Activated naive CD8-positive, alpha-beta T cell treated with anti-CD3 and anti-CD28 coated beads for 36 hours (primary cell): ENCODE results near the gene KLF1. TPM values are rescaled to one million over a fixed set of nuclear protein-coding genes. Genes with fewer than 3 reads are reported as not detected.
A peak's percentile ranks its signal among the peaks of the same experiment; 100 is the strongest.

ENCODE experiments used
- DNase-seq: peaks from one replicate; pipeline ENCODE4 v3.0.0; 2021
- H3K27ac Mint-ChIP-seq: one replicate; pipeline ENCODE4 v1.8.0; 2022; ENCODE audit warnings: mild to moderate bottlenecking, moderate library complexity, mixed read lengths
- H3K27me3 Mint-ChIP-seq: one replicate; pipeline ENCODE4 v1.8.0; 2022; ENCODE audit warnings: mild to moderate bottlenecking, mixed read lengths
- H3K36me3 Mint-ChIP-seq: one replicate; pipeline ENCODE4 v1.8.0; 2021; ENCODE audit warnings: mild to moderate bottlenecking, mixed read lengths
- H3K4me1 Mint-ChIP-seq: one replicate; pipeline ENCODE4 v1.8.0; 2021; ENCODE audit warnings: mixed read lengths
- H3K4me3 Mint-ChIP-seq: one replicate; pipeline ENCODE4 v1.8.0; 2022; ENCODE audit warnings: mild to moderate bottlenecking, moderate library complexity, mixed read lengths
- H3K9me3 Mint-ChIP-seq: one replicate; pipeline ENCODE4 v1.8.0; 2022; ENCODE audit warnings: mixed read lengths
- total RNA-seq, 2 experiments: library from RNA; stranded (reverse); gene quantifications; one replicate each; pipeline ENCODE4 v1.2.3, GENCODE V29; 2021

KLF1 gene
- total RNA-seq, 2 experiments from 2014 or later, result 0.34 to 0.39 TPM

DNA sequence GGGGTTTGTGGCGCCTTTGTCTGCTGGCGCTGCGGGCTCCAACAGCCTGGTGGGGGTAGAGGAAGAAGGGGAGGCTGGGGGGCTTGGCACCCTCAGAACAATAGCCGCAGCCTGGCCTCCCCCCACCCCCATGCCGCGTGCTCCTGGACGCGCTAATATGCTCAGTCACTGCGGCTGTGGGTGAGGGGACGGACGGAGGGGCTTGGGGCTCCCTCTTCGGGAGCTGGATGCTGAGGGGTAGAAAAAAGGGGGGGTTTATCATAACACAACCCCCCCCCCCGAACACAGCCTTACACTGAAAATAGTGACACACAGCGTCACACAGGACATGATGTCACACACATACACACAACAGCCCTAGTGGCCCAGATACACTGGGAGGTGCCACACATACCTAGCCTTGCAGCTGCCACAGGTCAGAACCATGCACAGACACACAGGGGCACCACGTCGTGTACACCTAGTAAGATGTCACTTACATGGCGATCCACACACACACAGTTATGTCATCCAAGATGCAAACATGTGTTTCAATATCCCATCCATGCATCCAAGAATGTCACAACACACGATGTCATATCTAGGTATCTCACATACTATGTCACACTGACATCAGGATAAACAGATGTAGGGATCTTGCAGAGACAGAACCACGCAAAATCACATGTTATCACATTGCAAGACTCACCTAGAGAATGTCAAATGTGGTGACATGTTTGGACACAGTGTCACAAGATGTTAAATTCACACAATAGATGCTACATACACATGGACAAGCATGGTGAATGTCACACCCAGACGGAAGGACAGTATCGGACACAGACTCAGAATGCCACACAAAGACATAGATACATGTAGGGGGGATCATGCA lies 47.9 kb downstream of the KLF1 start:
- no peak overlapping the region for H3K27ac Mint-ChIP-seq
- no peaks in the 10 kb centered on the region for H3K9me3 Mint-ChIP-seq
- peak overlapping the region; percentile 52 for H3K4me3 Mint-ChIP-seq
- peaks cover 92% of the 10 kb centered on the region for H3K27me3 Mint-ChIP-seq
- H3K36me3 Mint-ChIP-seq, result no peaks in the 10 kb centered on the region
- H3K4me1 Mint-ChIP-seq, result peaks cover 23% of the 10 kb centered on the region
- DNase-seq, result no peak

DNA sequence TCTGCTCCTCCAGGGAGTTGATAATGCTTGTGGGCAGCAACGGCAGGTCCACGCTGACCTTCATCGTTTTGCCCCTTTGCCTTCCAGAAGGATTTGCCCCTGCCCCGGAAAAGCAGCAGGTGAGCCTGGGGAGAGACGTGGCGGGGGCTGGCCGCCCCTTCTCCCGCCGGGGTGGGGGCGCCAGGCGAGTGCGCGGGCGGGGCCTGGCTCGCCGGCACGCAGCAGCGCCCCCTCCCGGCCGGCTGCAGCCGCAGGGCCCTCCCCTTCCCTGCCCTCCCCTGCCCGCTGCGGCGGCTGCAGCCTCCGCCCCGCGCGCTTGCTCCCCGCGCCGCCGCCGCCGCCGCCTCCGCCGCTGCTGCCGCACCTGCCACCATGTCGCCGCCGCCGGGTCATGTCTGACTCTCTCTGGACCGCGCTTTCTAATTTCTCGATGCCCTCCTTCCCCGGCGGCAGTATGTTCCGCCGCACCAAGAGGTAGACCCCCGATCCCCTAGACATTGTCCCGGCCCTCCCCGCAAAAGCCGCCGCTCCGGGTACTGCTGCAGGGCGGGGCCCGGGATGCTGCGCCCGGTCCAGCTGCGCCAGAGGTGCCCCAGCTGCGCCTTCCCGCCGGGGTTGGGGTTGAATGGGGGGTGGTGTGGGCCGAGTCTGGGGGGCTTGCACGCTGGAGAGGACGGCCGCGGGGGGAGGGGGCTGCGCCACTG lies 48.7 kb downstream of the KLF1 start, which contains the start of gene MAST1:
Gene MAST1 (plus strand): TSS at position 334 of the 704 bp plus-strand sequence. CDS start 58 bp downstream, at position 392.
- H3K9me3 Mint-ChIP-seq, result no peaks in the 10 kb centered on the region
- no peaks in the 10 kb centered on the region for H3K36me3 Mint-ChIP-seq
- peak; percentile 72 for DNase-seq
- no peak within 1 kb of the TSS for H3K27ac Mint-ChIP-seq
- peaks cover 85% of the 10 kb centered on the region for H3K27me3 Mint-ChIP-seq
- peak within 1 kb of the TSS; percentile 52 for H3K4me3 Mint-ChIP-seq
- H3K4me1 Mint-ChIP-seq, result peaks cover 23% of the 10 kb centered on the region

DNA sequence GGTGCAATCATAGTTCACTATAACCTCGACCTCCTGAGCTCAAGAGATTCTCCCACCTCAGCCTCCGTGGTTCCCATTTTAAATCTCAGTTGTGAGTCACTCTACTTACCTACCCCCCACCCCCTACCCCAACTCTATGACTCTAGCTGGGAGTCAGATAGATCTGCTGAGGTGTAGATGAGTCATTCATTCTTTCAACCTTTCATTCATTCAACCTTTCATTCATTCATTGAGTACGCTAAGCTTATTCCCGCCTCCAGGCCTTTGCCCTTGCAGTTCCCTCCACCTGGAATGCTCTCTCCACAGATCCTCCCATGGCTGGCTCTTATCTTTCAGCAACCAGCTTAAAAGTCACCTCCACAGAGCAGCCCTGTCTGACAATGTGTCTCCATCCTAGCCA lies 49.8 kb downstream of the KLF1 start:
- Mint-ChIP-seq H3K4me1 (peaks cover 29% of the 10 kb centered on the region), H3K27me3 (peaks cover 90% of the 10 kb centered on the region), H3K27ac (no peak overlapping the region), H3K4me3 (no peak overlapping the region), H3K36me3 (no peaks in the 10 kb centered on the region), H3K9me3 (no peaks in the 10 kb centered on the region)
- no peak for DNase-seq

DNA sequence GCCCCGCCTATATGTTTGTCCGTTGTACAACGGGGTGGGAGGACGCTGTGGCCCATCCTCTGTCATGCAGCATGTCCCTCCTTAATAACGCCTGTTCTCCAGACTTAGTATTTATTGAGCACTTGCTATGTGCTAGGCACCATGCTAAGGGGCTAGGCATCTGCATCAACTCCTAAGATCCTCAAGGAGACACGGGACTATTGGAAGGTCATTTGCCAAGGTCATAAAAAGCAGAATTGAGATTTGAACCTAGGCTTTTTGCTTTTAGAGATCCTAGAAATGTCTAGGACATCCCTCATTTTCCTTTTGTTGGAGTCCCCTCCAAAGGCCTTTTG lies 50.5 kb downstream of the KLF1 start:
- Mint-ChIP-seq H3K36me3 (no peaks in the 10 kb centered on the region), H3K4me3 (no peak overlapping the region), H3K27me3 (peaks cover 91% of the 10 kb centered on the region), H3K9me3 (no peaks in the 10 kb centered on the region), H3K4me1 (peaks cover 28% of the 10 kb centered on the region), H3K27ac (no peak overlapping the region)
- DNase-seq, result no peak

DNA sequence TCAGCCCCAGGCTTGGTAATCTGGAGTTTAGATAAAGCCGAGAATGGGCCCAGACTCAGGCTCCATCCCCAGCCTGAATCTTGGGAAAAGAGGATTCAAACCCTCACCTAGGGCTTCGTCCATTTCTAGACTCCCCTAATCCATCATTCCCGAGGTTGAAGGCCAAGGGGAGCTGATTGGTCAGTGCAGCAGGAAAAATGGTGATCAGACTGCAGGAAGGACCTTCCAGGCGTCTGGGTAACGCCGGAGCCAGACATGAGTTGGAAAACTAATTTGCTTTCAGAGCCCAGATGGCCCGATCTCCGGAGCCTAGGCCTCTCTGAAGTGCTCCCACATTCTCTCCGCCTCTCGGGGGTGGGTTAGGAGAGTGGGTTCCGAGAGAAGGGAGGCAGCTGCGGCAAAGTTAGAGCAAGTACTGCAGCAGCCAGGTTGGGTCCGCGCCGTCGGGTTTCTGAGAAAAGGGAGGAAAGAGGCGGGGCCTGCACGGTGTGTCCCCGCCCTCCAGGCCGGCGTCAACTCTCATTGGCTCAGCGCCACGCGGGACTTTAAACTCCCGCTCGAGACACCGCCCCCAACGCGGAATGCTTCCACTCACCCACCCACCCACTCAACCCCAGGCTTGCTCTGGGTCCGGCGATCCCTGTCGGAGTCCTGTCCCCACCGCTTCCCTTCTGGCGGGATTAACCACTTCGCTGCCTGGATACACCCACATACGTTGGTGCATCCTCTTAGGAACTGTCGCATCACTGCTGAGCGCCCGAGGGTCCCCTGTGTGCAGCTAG lies 51.8 kb downstream of the KLF1 start:
- no peaks in the 10 kb centered on the region for H3K36me3 Mint-ChIP-seq
- DNase-seq, result peak; percentile 32
- H3K4me1 Mint-ChIP-seq, result peaks cover 19% of the 10 kb centered on the region
- no peaks in the 10 kb centered on the region for H3K9me3 Mint-ChIP-seq
- H3K27ac Mint-ChIP-seq, result no peak overlapping the region
- H3K27me3 Mint-ChIP-seq, result peaks cover 91% of the 10 kb centered on the region
- no peak overlapping the region for H3K4me3 Mint-ChIP-seq

DNA sequence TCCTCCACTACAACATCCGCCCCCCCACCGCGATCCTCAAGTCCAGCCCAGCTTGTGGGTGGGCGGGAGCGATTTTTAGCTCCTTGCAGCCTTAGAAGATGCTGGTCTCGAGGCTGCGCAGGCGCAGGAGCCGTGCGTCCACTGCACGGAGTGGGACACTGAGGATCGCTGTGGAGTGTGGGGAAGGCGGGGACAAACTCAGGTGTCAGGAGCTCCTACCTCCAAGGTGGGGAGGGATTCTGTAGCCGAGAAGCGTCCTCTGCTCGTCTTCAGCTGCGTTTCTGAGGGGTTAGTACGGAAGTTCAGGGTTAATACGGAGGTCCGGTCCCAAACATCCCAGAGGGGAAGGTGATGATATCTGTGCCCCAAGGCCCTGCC lies 52.4 kb downstream of the KLF1 start, which contains the start of gene RTBDN:
Gene RTBDN (minus strand): TSS at position 14 of the 378 bp plus-strand sequence. CDS start 4,600 bp downstream, outside the sequence.
- Mint-ChIP-seq H3K27ac (no peak within 1 kb of the TSS), H3K27me3 (peaks cover 91% of the 10 kb centered on the region), H3K4me3 (peak within 1 kb of the TSS; percentile 58), H3K36me3 (no peaks in the 10 kb centered on the region), H3K9me3 (no peaks in the 10 kb centered on the region), H3K4me1 (peaks cover 19% of the 10 kb centered on the region)
- DNase-seq, result no peak

Other genes with a start within 250 kb of the KLF1 start
- 100 to 1,000 TPM; 111 to 122 TPM for gene MAN2B1, start 220.5 kb downstream of the KLF1 start, total RNA-seq
- gene WDR83, start 220.4 kb downstream of the KLF1 start, total RNA-seq, result 10 to 100 TPM; 25.7 to 26.8 TPM
- gene DHPS, start 205.3 kb downstream of the KLF1 start, total RNA-seq, result 10 to 100 TPM; 92.9 to 99.9 TPM
- gene GNG14, start 199.2 kb downstream of the KLF1 start, total RNA-seq, result not detected
- 10 to 100 TPM; 13.1 to 13.4 TPM for gene FBXW9, start 190.6 kb downstream of the KLF1 start, total RNA-seq
- gene TNPO2, start 163.3 kb downstream of the KLF1 start, total RNA-seq, result 100 to 1,000 TPM; 125 to 134 TPM
- 100 to 1,000 TPM; 223 to 230 TPM for gene TRIR, start 152.5 kb downstream of the KLF1 start, total RNA-seq
- gene GET3, start 149.7 kb downstream of the KLF1 start, total RNA-seq, result 10 to 100 TPM; 78.3 to 80.2 TPM
- gene BEST2, start 135.4 kb downstream of the KLF1 start, total RNA-seq, result not detected
- gene HOOK2, start 111.6 kb downstream of the KLF1 start, total RNA-seq, result 10 to 100 TPM; 13.0 to 13.8 TPM
- gene JUNB, start 95.7 kb downstream of the KLF1 start, total RNA-seq, result 100 to 1,000 TPM; 171 to 175 TPM
- gene PRDX2, start 85.4 kb downstream of the KLF1 start, total RNA-seq, result 100 to 1,000 TPM; 238 to 241 TPM
- gene THSD8, start 85.1 kb downstream of the KLF1 start, total RNA-seq, result 10 to 100 TPM; 25.3 to 30.5 TPM
- gene RNASEH2A, start 80.6 kb downstream of the KLF1 start, total RNA-seq, result 10 to 100 TPM; 46.1 to 55.5 TPM
- not detected for gene RTBDN, start 52.6 kb downstream of the KLF1 start, total RNA-seq
- gene MAST1, start 48.7 kb downstream of the KLF1 start, total RNA-seq, result 1 to 10 TPM; 1.2 to 2.0 TPM
- 10 to 100 TPM; 21.5 to 22.2 TPM for gene DNASE2, start 5.8 kb downstream of the KLF1 start, total RNA-seq
- 10 to 100 TPM; 41.2 to 42.5 TPM for gene GCDH, start 4.0 kb upstream of the KLF1 start, total RNA-seq
- gene SYCE2, start 32.1 kb upstream of the KLF1 start, total RNA-seq, result 1 to 10 TPM; 1.8 to 2.7 TPM
- 100 to 1,000 TPM; 166 to 167 TPM for gene FARSA, start 46.5 kb upstream of the KLF1 start, total RNA-seq
- gene CALR, start 51.4 kb upstream of the KLF1 start, total RNA-seq, result 100 to 1,000 TPM; 673 to 688 TPM
- gene RAD23A, start 58.7 kb upstream of the KLF1 start, total RNA-seq, result 100 to 1,000 TPM; 176 to 181 TPM
- gene GADD45GIP1, start 70.0 kb upstream of the KLF1 start, total RNA-seq, result 10 to 100 TPM; 37.1 to 37.8 TPM
- gene DAND5, start 82.4 kb upstream of the KLF1 start, total RNA-seq, result not detected
- 1 to 10 TPM; 6.3 to 8.7 TPM for gene NFIX, start 108.3 kb upstream of the KLF1 start, total RNA-seq
- gene LYL1, start 215.7 kb upstream of the KLF1 start, total RNA-seq, result 1 to 10 TPM; 2.6 to 2.9 TPM
- gene TRMT1, start 229.5 kb upstream of the KLF1 start, total RNA-seq, result 100 to 1,000 TPM; 114 TPM
- 10 to 100 TPM; 81.2 to 83.8 TPM for gene NACC1, start 231.1 kb upstream of the KLF1 start, total RNA-seq